Kidney (tissue), 14 donors: ENCODE results near the gene ZMYND10. TPM values are rescaled to one million over a fixed set of nuclear protein-coding genes. Genes with fewer than 3 reads are reported as not detected.

Experiments
- DNase-seq, 5 donors: peaks; one replicate each; pipeline ENCODE4 v3.0.0-alpha.2; 2013 to 2020
- FAIRE-seq: peaks from 2 replicates; lab custom pipeline; 2012; peaks lifted over from hg19 to GRCh38; lab: Jason Lieb, UNC
- H3K27ac ChIP-seq, 2 donors: one replicate each; pipeline ENCODE4 v1.7.0; 2013; ENCODE audit warnings: low read depth in 2 of 2, low read length in 2 of 2, inconsistent platforms in 1 of 2
- H3K27me3 ChIP-seq: one replicate; pipeline ENCODE4 v1.7.1; 2013; ENCODE audit warnings: low read length, inconsistent platforms; ENCODE audit not compliant: control insufficient read depth, insufficient read depth
- H3K36me3 ChIP-seq, 3 donors: one replicate each; pipeline versions ENCODE4 v1.7.0 to v1.7.1; 2013; ENCODE audit warnings: low read length in 3 of 3, control low read depth in 1 of 3, inconsistent platforms in 1 of 3; ENCODE audit not compliant: insufficient read depth in 3 of 3, control insufficient read depth in 2 of 3
- H3K4me1 ChIP-seq, 3 donors: one replicate each; pipeline versions ENCODE4 v1.7.0 to v1.7.1; 2013; ENCODE audit warnings: low read length in 3 of 3, inconsistent platforms in 1 of 3, low read depth in 1 of 3; ENCODE audit not compliant: control insufficient read depth in 2 of 3, insufficient read depth in 2 of 3
- H3K4me3 ChIP-seq, 3 donors: one replicate each; pipeline versions ENCODE4 v1.7.0 to v1.8.1; 2013; ENCODE audit warnings: low read length in 3 of 3, control low read depth in 1 of 3, inconsistent platforms in 1 of 3
- H3K9ac ChIP-seq, 3 donors: one replicate each; pipeline versions ENCODE4 v1.7.0 to v1.7.1; 2013; ENCODE audit warnings: low read length in 3 of 3, control low read depth in 1 of 3, inconsistent platforms in 1 of 3
- H3K9me3 ChIP-seq, 3 donors: one replicate each; pipeline versions ENCODE4 v1.7.0 to v1.7.1; 2013; ENCODE audit warnings: low read length in 3 of 3, control low read depth in 1 of 3, inconsistent platforms in 1 of 3; ENCODE audit not compliant: control insufficient read depth in 2 of 3, insufficient read depth in 1 of 3
- CTCF ChIP-seq: IDR thresholded peaks from 3 replicates; pipeline ENCODE4 v1.5.1; 2012; ENCODE audit warnings: mild to moderate bottlenecking, moderate library complexity, borderline replicate concordance; ENCODE audit not compliant: insufficient read depth; ENCODE audit errors: extremely low read depth
- intact Hi-C: fragments of 100-400 bp; cut with DNase I; formaldehyde crosslinking; loops from one replicate; pipeline ENCODE4 v1.11.1; 2022
- polyA plus RNA-seq: library from polyadenylated mRNA; stranded (reverse); fragments of 350-450 nt; fragmentation: Illumina TruSeq; extraction: RNeasy Lipid Tissue Mini Kit (QIAGEN cat#74804); gene quantifications from one replicate; pipeline ENCODE4 v1.2.3, GENCODE V29; 2014; ENCODE audit warnings: low read depth, low replicate concordance; ENCODE audit not compliant: insufficient read depth
- total RNA-seq: library from RNA; stranded (reverse); fragmentation: NEBNext Ultra II Directional; extraction: Animal tissue kit (Norgen Biotek cat#: 25700); gene quantifications from one replicate; pipeline ENCODE4 v1.2.1, GENCODE V29; 2021
- donor health status: control.
- donor health status: control.
- donor health status: control.
- donor health status: control.
- donor health status: control.
- donor health status: DM: yes; HTN: yes; CAD: no.
- donor health status: Normal renal cell carcinoma (clear cell type).

The ZMYND10 gene
- total and polyA plus RNA-seq, 2 donors from 2014 or later = 10.0 to 14.2 TPM

GRCh38 chr3:50341996-50342650 is 3.4 kb downstream of the ZMYND10 start:
- H3K36me3 ChIP-seq = no peaks in the 10 kb centered on the region
- no peaks in the 10 kb centered on the region for H3K27me3 ChIP-seq
- intact Hi-C loops = no loop called here
- FAIRE-seq = no peak
- DNase-seq = peak in 2 of 5 donors; percentile 57 to 67
- no peak for TF ChIP-seq CTCF
- no peak overlapping the region for H3K27ac ChIP-seq
- no peak overlapping the region for H3K9ac ChIP-seq
- H3K4me3 ChIP-seq = no peak overlapping the region
- peaks cover 2 to 16% (median 6%) of the 10 kb centered on the region in 3 donors for H3K4me1 ChIP-seq
- no peaks in the 10 kb centered on the region for H3K9me3 ChIP-seq

DNA sequence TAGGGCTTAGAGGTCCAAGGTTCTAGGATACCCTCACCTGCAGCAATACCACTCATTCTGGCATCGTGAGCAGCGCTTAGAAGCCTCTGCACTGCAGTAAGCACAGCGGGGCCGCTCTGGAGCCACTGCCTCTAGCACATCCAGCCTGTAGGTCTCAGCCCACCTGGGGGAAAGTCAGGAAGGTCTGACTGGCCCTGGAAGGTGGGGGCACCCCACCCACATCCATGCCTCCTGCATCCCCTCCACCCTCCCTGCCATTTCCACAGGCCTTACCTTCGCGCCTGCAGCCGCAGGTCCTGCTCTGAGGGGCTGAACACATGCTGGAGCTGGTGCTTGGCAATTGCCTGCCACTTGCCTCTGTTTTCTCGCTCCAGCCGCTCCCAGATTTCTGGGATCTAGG is 4.0 kb downstream of the ZMYND10 start:
- TF ChIP-seq CTCF = no peak
- Histone ChIP-seq H3K4me3 (no peak overlapping the region), H3K27ac (no peak overlapping the region), H3K9me3 (no peaks in the 10 kb centered on the region), H3K27me3 (no peaks in the 10 kb centered on the region), H3K9ac (no peak overlapping the region), H3K36me3 (no peaks in the 10 kb centered on the region), H3K4me1 (peaks cover 2 to 16% (median 6%) of the 10 kb centered on the region in 3 donors)
- no peak for FAIRE-seq
- DNase-seq = peak in 2 of 5 donors; percentile 57 to 71
- intact Hi-C loops = no loop called here

DNA sequence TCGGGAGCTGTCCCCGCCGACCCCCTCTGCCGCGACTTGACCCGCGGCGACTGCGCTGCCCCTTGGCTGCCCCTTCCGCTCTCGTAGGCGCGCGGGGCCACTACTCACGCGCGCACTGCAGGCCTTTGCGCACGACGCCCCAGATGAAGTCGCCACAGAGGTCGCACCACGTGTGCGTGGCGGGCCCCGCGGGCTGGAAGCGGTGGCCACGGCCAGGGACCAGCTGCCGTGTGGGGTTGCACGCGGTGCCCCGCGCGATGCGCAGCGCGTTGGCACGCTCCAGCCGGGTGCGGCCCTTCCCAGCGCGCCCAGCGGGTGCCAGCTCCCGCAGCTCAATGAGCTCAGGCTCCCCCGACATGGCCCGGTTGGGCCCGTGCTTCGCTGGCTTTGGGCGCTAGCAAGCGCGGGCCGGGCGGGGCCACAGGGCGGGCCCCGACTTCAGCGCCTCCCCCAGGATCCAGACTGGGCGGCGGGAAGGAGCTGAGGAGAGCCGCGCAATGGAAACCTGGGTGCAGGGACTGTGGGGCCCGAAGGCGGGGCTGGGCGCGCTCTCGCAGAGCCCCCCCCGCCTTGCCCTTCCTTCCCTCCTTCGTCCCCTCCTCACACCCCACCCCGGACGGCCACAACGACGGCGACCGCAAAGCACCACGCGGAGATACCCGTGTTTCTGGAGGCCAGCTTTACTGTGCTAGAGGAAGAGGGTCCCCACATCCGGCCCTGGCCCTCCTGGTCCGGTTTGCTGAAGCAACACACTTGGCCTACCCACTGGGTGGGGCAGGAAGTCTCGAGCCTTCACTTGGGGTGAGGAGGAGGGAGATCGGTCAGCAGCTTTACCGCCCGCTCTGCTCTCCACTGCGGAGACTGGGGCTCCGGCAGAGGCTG is 4.8 kb downstream of the ZMYND10 start, which contains the start of gene RASSF1:
Gene RASSF1 (minus strand): TSS at position 389 of the 882 bp plus-strand sequence. CDS start 31 bp downstream, at position 358.
- Histone ChIP-seq H3K9me3 (no peaks in the 10 kb centered on the region), H3K27me3 (no peaks in the 10 kb centered on the region), H3K36me3 (no peaks in the 10 kb centered on the region), H3K9ac (no peak within 1 kb of the TSS), H3K4me3 (peak within 1 kb of the TSS; percentile 21 to 47 (median 36)), H3K4me1 (peaks cover 2 to 20% (median 11%) of the 10 kb centered on the region in 3 donors), H3K27ac (peak within 1 kb of the TSS; percentile 61 to 75)
- DNase-seq = peak; percentile 23 to 91 (median 64)
- FAIRE-seq = no peak
- TF ChIP-seq CTCF = no peak
- intact Hi-C loops = no loop called here
